Skeletal muscle tissue (tissue), 4 donors: ENCODE results near the gene KLHL28. TPM values are rescaled to one million over a fixed set of nuclear protein-coding genes. Genes with fewer than 3 reads are reported as not detected.
A peak's percentile ranks its signal among the peaks of the same experiment; 100 is the strongest.
"Not testable (repeated sequence)": the region's sequence is repeated elsewhere in the genome, so short reads cannot be mapped to it uniquely, and the experiment has no call there.

Experiments used
- H3K27ac ChIP-seq: one replicate; pipeline ENCODE4 v1.7.0; 2013; ENCODE audit warnings: mild to moderate bottlenecking, low read depth, low read length, inconsistent platforms
- H3K27me3 ChIP-seq, 3 donors: one replicate each; pipeline ENCODE4 v1.7.0; 2013; ENCODE audit warnings: low read length in 3 of 3; ENCODE audit not compliant: control insufficient read depth in 3 of 3, insufficient read depth in 3 of 3
- H3K36me3 ChIP-seq, 3 donors: one replicate each; pipeline ENCODE4 v1.7.0; 2013; ENCODE audit warnings: low read length in 3 of 3; ENCODE audit not compliant: control insufficient read depth in 3 of 3, insufficient read depth in 3 of 3
- H3K4me1 ChIP-seq, 3 donors: one replicate each; pipeline ENCODE4 v1.7.0; 2013; ENCODE audit warnings: low read length in 3 of 3, mild to moderate bottlenecking in 3 of 3; ENCODE audit not compliant: control insufficient read depth in 3 of 3, insufficient read depth in 3 of 3
- H3K4me3 ChIP-seq, 3 donors: one replicate each; pipeline ENCODE4 v1.7.0; 2013; ENCODE audit warnings: low read length in 3 of 3
- H3K9ac ChIP-seq, 3 donors: one replicate each; pipeline ENCODE4 v1.7.0; 2013; ENCODE audit warnings: low read length in 3 of 3, mild to moderate bottlenecking in 3 of 3, moderate library complexity in 2 of 3, low read depth in 1 of 3
- H3K9me3 ChIP-seq, 3 donors: one replicate each; pipeline ENCODE4 v1.7.0; 2013; ENCODE audit warnings: low read length in 3 of 3; ENCODE audit not compliant: control insufficient read depth in 3 of 3
- total RNA-seq: library from RNA; depleted of rRNA; stranded (reverse); fragments of >200 nt; gene quantifications from one replicate; pipeline ENCODE4 v1.2.3, GENCODE V29; 2014
- donor health status: Osteomylitis.

KLHL28 gene
- total RNA-seq, 1 donor from 2014 or later: 24.0 TPM

DNA sequence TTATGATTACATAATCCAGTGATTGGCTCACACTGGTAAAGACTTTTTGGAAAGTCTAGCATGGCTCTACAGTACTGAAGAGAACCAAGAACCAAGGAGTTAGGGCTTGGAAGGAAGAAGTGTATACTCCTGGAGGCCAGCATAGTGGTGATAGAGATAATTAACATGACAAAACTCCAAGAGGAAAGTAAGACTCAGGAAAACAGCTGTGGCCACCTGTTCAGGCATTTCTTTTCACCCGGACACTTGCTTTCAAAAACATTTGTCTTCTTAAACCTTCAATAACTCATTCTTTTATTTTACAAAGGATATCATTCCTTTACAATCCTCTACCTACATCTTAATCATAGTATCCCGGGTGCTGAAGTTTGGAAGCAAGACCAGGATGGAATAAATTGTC, 50.9 kb downstream of the KLHL28 start:
- H3K4me1 ChIP-seq: peaks cover 0 to 5% (median 0%) of the 10 kb centered on the region in 3 donors
- no peak overlapping the region for H3K9ac ChIP-seq
- no peak overlapping the region for H3K4me3 ChIP-seq
- no peaks in the 10 kb centered on the region for H3K36me3 ChIP-seq
- no peaks in the 10 kb centered on the region for H3K9me3 ChIP-seq
- no peak overlapping the region for H3K27ac ChIP-seq
- peaks cover 10 to 18% (median 17%) of the 10 kb centered on the region in 3 donors for H3K27me3 ChIP-seq

DNA sequence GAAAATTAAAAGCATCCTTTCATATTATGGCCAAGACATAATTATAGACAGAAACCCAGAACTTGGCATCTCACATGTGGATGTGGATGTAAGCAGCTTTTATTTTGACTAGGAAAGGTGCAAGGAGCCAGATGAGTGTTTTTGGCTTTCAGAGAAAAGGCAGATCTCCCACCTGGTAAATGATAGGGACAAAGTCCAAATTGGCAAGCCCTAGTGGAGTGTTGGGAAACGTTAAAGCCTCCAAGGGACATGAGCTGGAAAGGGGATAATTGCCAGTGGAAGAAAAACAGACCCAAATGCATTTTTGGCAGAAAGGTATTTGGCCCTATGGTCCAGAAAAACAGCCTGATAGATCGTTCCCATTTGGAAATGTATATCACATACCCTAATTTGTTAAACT, 60.1 kb downstream of the KLHL28 start:
- Histone ChIP-seq H3K9ac (no peak overlapping the region), H3K4me3 (no peak overlapping the region), H3K27ac (no peak overlapping the region), H3K36me3 (peaks cover 3 to 7% (median 4%) of the 10 kb centered on the region in 3 donors), H3K27me3 (no peaks in the 10 kb centered on the region), H3K9me3 (no peaks in the 10 kb centered on the region), H3K4me1 (peaks cover 3 to 13% (median 11%) of the 10 kb centered on the region in 3 donors)

DNA sequence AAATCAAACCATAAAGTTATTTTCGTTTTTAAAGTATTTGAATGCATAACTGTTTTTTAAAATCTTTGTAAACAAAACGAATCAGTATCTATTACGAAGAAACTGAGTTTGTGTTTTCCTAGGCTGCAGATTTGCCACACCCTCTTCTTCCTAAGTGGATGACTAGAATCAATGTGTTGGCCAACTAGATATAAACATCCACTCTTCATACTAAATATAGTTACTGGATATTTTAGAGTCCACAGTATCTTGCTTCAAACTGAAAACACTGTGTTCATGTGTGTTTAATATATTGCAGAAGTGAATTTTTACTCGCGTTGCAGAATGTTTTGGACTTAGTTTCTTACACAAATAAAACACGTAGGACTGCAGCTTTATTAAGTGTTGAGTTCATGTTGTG, 63.2 kb downstream of the KLHL28 start:
- peak overlapping the region; percentile 76 to 93 (median 88) for H3K4me3 ChIP-seq
- peak overlapping the region; percentile 97 for H3K27ac ChIP-seq
- H3K4me1 ChIP-seq: peaks cover 3 to 13% (median 11%) of the 10 kb centered on the region in 3 donors

DNA sequence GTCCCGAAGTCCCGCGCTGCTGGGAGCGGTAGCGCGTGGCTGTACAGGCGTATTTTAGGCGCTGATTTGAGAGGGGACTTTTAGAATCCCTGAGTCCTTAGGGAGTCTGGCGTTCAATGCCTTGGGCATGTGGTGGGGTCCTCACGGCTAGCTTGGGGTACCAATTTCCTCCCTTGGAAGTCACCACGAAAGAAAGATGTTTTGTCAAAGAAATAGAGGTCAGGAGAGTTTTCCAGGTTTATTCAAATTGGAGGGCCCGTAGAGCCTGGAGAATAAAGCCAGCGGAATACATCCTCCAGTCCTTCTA, 63.9 kb downstream of the KLHL28 start:
- peak overlapping the region; percentile 97 for H3K27ac ChIP-seq
- H3K27me3 ChIP-seq: no peaks in the 10 kb centered on the region
- H3K4me3 ChIP-seq: peak overlapping the region; percentile 76 to 93 (median 88)
- H3K9me3 ChIP-seq: no peaks in the 10 kb centered on the region
- peaks cover 3 to 13% (median 11%) of the 10 kb centered on the region in 3 donors for H3K4me1 ChIP-seq
- no peaks in the 10 kb centered on the region for H3K36me3 ChIP-seq
- H3K9ac ChIP-seq: peak overlapping the region; percentile 85 to 87 (median 86)

More for the DNA sequence above, 63.2 kb downstream of the KLHL28 start:
- Histone ChIP-seq H3K27me3 (no peaks in the 10 kb centered on the region), H3K9me3 (no peaks in the 10 kb centered on the region), H3K36me3 (peaks cover 0 to 4% (median 0%) of the 10 kb centered on the region in 3 donors), H3K9ac (peak overlapping the region in 2 of 3 donors; percentile 86 to 87)

DNA sequence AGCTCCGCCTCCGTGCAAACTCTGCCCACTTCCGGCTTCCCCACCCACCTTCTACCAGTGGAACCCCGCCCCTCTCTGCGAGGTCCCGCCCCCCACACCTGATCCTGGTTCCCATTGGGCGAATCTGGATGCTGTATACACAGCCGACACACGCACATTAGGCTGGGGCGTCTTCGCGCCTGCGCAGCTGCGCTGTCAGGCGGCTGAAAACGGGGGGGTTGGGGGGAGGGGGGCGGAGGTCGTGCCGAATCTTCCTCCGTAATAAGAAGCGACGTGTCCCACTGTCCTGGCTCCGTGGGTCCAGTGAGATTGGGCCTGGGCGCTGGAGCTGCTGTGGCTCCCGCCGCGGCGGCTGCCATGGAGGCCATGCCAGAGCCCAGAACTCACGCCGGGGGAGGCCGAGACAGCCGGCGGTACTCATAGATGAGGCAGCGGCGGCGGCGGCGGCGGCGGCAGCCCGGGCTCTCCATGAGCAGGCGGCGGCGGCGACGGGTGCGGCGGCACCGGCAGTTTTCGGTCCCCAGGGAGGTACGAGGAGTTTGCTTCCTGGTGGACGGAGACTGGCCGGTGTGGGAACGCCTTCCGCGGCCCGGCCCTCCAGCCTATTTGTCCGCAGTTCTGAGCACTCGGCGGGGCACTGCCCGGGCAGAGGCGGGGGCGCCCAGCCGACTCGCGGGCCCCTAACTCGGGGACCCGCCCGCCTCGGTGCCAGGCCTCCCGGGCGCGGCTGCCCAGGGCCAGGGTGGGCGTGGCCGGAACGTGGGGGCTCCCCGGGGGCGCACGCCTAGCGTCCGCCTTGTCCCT, 64.5 kb downstream of the KLHL28 start:
- peak overlapping the region; percentile 97 for H3K27ac ChIP-seq
- no peaks in the 10 kb centered on the region for H3K36me3 ChIP-seq
- peaks cover 3 to 13% (median 11%) of the 10 kb centered on the region in 3 donors for H3K4me1 ChIP-seq
- H3K9me3 ChIP-seq: no peaks in the 10 kb centered on the region
- no peaks in the 10 kb centered on the region for H3K27me3 ChIP-seq
- H3K9ac ChIP-seq: peak overlapping the region; percentile 85 to 87 (median 86)
- H3K4me3 ChIP-seq: peak overlapping the region; percentile 76 to 93 (median 88)

DNA sequence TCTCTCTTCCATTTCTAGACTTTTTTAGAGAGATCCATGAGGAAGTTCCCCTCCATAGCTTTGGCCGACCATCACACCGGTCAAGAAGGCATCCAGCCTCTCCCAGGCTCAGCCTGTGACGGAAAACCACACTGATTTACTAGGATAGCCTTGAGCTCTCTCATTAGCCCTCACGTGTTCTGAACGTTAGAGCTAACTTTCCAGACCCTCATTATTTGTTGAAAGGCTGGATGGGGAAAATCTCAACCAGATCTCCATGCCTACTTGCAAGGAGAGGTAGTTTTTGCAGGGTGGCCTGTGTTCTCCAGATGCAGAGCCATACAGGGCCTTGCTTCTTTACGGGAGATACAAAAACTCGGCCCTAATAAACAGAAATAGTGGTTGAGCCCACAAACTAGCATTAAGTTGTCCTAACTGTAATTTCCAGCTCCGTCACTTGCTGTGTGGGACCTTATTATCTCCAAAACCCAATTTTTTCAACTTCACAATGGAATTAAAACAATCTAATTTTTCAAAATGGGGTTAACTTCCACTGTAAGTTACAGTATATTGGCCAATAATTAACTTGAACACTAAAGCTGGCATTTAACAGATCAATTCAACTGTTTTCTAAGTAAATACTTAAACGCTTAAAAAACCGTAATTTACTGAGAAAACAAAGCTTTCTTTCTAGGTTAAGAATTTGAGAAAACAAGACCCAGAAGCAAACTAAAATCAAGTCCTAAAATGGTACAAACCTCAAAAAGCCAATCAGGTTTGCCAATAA, 65.3 kb downstream of the KLHL28 start:
- Histone ChIP-seq H3K4me3 (peak overlapping the region; percentile 0 to 50 (median 23)), H3K4me1 (peaks cover 3 to 11% (median 7%) of the 10 kb centered on the region in 3 donors), H3K9ac (no peak overlapping the region)

DNA sequence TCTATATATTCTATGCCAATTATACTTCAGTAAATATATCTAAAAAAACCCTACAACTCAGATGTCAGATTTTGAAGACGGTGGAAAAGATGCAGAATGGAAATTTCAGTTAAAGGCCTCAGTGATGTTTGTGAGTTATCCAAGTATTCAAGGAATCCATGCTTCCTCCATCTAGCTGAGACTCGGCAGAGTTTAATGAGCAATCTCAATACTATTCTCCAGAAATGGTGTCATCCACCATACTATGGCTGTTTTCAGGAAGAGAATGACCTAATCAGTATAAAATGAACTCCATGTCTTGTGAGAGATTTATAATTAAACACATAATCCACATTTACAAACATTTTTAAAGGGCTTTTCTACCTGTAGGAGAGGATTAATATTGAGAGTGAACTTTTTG, 66.0 kb downstream of the KLHL28 start:
- Histone ChIP-seq H3K27ac (no peak overlapping the region), H3K4me1 (peaks cover 3 to 11% (median 7%) of the 10 kb centered on the region in 3 donors), H3K4me3 (no peak overlapping the region), H3K27me3 (no peaks in the 10 kb centered on the region), H3K36me3 (no peaks in the 10 kb centered on the region), H3K9me3 (no peaks in the 10 kb centered on the region), H3K9ac (no peak overlapping the region)

More for the DNA sequence above, 65.3 kb downstream of the KLHL28 start:
- no peaks in the 10 kb centered on the region for H3K9me3 ChIP-seq
- no peaks in the 10 kb centered on the region for H3K36me3 ChIP-seq
- H3K27me3 ChIP-seq: no peaks in the 10 kb centered on the region
- peak overlapping the region; percentile 97 for H3K27ac ChIP-seq

DNA sequence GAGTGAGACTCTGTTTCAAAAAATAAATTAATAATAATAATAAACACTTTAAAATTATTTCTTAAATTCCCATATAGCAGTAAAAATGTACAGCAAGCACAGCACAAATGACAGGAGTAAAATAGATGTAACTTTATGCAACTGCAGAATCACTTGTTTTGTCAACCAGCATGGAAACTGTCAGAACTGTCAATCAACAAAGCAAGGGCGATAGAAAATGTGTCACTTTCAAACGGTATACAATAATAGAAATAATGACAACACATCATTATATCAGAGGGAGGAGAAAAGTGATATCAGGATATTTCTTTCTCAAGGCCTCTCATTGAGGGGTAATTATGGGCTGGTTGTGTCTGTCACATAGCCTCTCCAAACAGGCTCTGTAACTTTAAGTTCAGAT, 68.2 kb downstream of the KLHL28 start:
- no peaks in the 10 kb centered on the region for H3K9me3 ChIP-seq
- no peaks in the 10 kb centered on the region for H3K36me3 ChIP-seq
- H3K27me3 ChIP-seq: no peaks in the 10 kb centered on the region
- H3K4me3 ChIP-seq: no peak overlapping the region
- no peak overlapping the region for H3K9ac ChIP-seq
- no peak overlapping the region for H3K27ac ChIP-seq
- peaks cover 0 to 7% (median 6%) of the 10 kb centered on the region in 3 donors for H3K4me1 ChIP-seq

DNA sequence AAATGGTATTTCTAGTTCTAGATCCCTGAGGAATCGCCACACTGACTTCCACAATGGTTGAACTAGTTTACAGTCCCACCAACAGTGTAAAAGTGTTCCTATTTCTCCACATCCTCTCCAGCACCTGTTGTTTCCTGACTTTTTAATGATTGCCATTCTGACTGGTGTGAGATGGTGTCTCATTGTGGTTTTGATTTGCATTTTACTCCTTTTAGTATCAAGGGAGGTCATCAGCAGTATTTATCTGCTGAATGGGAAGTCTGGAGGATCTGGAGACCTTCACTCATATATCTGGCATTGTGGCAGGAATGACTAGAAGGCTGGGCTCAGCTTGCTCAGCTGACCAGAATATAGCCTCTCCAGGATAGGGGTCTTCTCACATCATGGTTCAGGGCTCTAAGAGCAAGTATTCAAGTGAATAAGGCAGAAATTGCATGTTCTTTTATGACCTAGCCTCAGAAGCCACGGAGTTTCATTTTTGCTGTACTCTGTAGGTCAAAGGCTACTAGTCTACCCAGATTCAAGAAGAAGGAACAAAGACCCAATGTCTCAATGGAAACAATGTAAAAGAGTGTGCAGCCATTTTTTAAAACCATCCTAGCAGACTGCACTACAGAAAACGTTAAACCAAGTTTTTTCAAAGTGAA, 69.9 kb downstream of the KLHL28 start:
- H3K27ac ChIP-seq, H3K9me3 ChIP-seq, H3K27me3 ChIP-seq, H3K4me3 ChIP-seq, H3K4me1 ChIP-seq, H3K9ac ChIP-seq, H3K36me3 ChIP-seq: not testable (repeated sequence)
